Measurements from ENCODE around the gene G6PC1. TPM values are rescaled to one million over a fixed set of nuclear protein-coding genes. Genes with fewer than 3 reads are reported as not detected.

Gene G6PC1
- total RNA-seq, 1 experiment from 2014 or later = 0.10 TPM

- ATAC-seq (no peak), DNase-seq (ENCODE audit: low read depth, low spot score) (no peak)
- ChIA-PET CTCF (no interaction called here), RAD21 (ENCODE audit: low non-redundant PET in 1 of 2, low total read pairs in 2 of 2, uncharacterized antibody in 2 of 2, unreplicated experiment in 2 of 2) (no interaction called here), POLR2A (no interaction called here)
- Histone ChIP-seq H3K4me3 (replicated peaks in 1 of 2; ENCODE audit: low read depth in 1 of 2, low read length in 2 of 2) (no peak overlapping the region), H3K27me3 (ENCODE audit: insufficient read depth, low read length) (no peaks in the 10 kb centered on the region), H2AFZ (ENCODE audit: low read depth, low read length, poor library complexity, severe bottlenecking) (no peak overlapping the region), H3K9me3 (ENCODE audit: control insufficient read depth in 1 of 2, insufficient read depth in 1 of 2, low read depth in 1 of 2, low read length in 2 of 2) (no peaks in the 10 kb centered on the region), H3K79me2 (ENCODE audit: insufficient read depth, low read length) (no peaks in the 10 kb centered on the region), H3K9ac (ENCODE audit: low read length) (no peak overlapping the region), H3K4me2 (ENCODE audit: low read length) (no peak overlapping the region), H3K9me2 (ENCODE audit: insufficient read depth) (no peaks in the 10 kb centered on the region), H3K4me1 (ENCODE audit: control insufficient read depth in 1 of 2, insufficient read depth in 2 of 2, low read length in 2 of 2) (no peaks in the 10 kb centered on the region; a peak in 1 of 4 replicates), H4K20me1 (ENCODE audit: insufficient read depth) (no peaks in the 10 kb centered on the region), H3K36me3 (ENCODE audit: control insufficient read depth in 1 of 2, insufficient read depth in 2 of 2, low read length in 2 of 2) (no peaks in the 10 kb centered on the region), H3K27ac (ENCODE audit: low read depth, low read length) (no peak overlapping the region)
- BruUV-seq (replicated peaks) = no TSS peak
- TF ChIP-seq SP1 (IDR thresholded peaks at IDR 0.05; ENCODE audit: low read depth) = no peak
- TF ChIP-seq ZNF274 (IDR thresholded peaks at IDR 0.05; ENCODE audit: low read depth, low read length) = no peak
- TF ChIP-seq ZFX (IDR thresholded peaks at IDR 0.05) = no peak
- no peak for TF ChIP-seq CEBPB (IDR thresholded peaks at IDR 0.05; ENCODE audit: low read depth)
- no peak for TF ChIP-seq SIN3A (IDR thresholded peaks at IDR 0.05; ENCODE audit: low read depth)
- TF ChIP-seq EZH2 (IDR thresholded peaks at IDR 0.05) = no peak
- TF ChIP-seq POLR2AphosphoS5 (IDR thresholded peaks at IDR 0.05; ENCODE audit: low read depth, low read length) = no peak
- no peak for TF ChIP-seq REST (IDR thresholded peaks at IDR 0.05; ENCODE audit: low read depth)
- no peak for TF ChIP-seq ATF3 (IDR thresholded peaks at IDR 0.05)
- TF ChIP-seq FOSL1 (IDR thresholded peaks at IDR 0.05; ENCODE audit: low read depth) = no peak
- TF ChIP-seq ELF1 (IDR thresholded peaks at IDR 0.05; ENCODE audit: borderline replicate concordance, low read depth) = no peak
- no peak for TF ChIP-seq ZBTB33 (IDR thresholded peaks at IDR 0.05; ENCODE audit: extremely low read depth, insufficient replicate concordance, low read length)
- TF ChIP-seq RAD21 (IDR thresholded peaks at IDR 0.05; ENCODE audit: low read depth) = no peak
- TF ChIP-seq EGR1 (IDR thresholded peaks at IDR 0.05; ENCODE audit: low read depth) = no peak
- no peak for TF ChIP-seq POLR2A (IDR thresholded peaks at IDR 0.05; ENCODE audit: borderline replicate concordance, extremely low read depth, insufficient read depth, insufficient read length)
- no peak for TF ChIP-seq TCF7L2 (IDR thresholded peaks at IDR 0.05; ENCODE audit: borderline replicate concordance, extremely low read depth, insufficient read depth, insufficient read length)
- no peak for TF ChIP-seq EZH2phosphoT487 (IDR thresholded peaks at IDR 0.05; ENCODE audit: borderline replicate concordance)
- no peak for TF ChIP-seq JUND (IDR thresholded peaks at IDR 0.05)
- no peak for TF ChIP-seq SRF (IDR thresholded peaks at IDR 0.05; ENCODE audit: low read depth)
- TF ChIP-seq MAX (IDR thresholded peaks at IDR 0.05) = no peak
- intact Hi-C loops (cut with micrococcal nuclease) = no loop called here
These were observed 27.3 kb upstream of the G6PC1 start for GRCh38 chr17:42873315-42873714.
